ENCODE results near the gene EIF3A. TPM values are rescaled to one million over a fixed set of nuclear protein-coding genes. Genes with fewer than 3 reads are reported as not detected.
"Not testable (repeated sequence)": the region's sequence is repeated elsewhere in the genome, so short reads cannot be mapped to it uniquely, and the experiment has no call there.

Gene EIF3A
- total and polyA plus RNA-seq, 2 donors, result 81.9 to 110 TPM

DNA sequence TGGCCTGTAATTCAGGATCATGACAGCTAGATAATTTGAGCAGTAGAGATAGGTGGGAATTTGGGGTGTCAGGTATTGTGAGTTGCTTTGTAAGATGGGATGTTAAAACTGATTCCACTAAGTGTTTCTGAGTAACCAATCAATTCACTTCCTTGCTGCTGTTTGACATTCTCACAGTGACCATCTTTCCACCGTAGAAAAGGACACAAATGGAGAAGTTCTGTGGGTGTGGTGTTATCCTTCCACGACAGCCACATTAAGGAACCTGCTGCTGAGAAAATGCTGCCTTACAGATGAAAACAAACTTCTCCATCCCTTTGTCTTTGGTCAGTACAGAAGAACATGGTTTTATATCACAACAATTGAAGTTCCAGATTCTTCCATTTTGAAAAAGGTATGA, 27.2 kb upstream of the EIF3A start:
- WGBS, result 89% methylated on average over 2 of the region's 2 CpGs
- H3K36me3 ChIP-seq (ENCODE audit: insufficient read depth); H3K4me1 ChIP-seq (ENCODE audit: insufficient read depth); DNase-seq (ENCODE audit: extremely low spot score); H3K4me3 ChIP-seq (ENCODE audit: low read depth, low read length); H3K27ac ChIP-seq (ENCODE audit: low read depth): not testable (repeated sequence)

DNA sequence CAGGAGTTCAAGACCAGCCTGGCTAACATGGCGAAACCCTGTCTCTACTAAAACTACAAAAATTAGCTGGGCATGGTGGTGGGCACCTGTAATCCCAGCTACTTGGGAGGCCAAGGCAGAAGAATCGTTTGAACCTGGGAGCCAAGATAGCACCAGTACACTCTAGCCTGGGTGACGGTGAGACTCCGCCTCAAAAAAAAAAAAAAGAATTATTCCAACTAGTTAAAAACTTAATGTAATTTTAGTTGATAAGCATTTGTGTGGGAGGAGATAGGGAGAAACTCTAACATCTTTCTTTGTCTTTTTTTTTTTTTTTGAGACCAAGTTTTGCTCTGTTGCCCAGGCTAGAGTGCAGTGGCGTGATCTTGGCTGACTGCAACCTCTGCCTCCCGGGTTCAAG, 26.5 kb upstream of the EIF3A start:
- not testable (repeated sequence) for H3K4me1 ChIP-seq (ENCODE audit: insufficient read depth); H3K36me3 ChIP-seq (ENCODE audit: insufficient read depth); DNase-seq (ENCODE audit: extremely low spot score); H3K27ac ChIP-seq (ENCODE audit: low read depth); H3K4me3 ChIP-seq (ENCODE audit: low read depth, low read length)
- 95% methylated on average over 6 of the region's 6 CpGs for WGBS

DNA sequence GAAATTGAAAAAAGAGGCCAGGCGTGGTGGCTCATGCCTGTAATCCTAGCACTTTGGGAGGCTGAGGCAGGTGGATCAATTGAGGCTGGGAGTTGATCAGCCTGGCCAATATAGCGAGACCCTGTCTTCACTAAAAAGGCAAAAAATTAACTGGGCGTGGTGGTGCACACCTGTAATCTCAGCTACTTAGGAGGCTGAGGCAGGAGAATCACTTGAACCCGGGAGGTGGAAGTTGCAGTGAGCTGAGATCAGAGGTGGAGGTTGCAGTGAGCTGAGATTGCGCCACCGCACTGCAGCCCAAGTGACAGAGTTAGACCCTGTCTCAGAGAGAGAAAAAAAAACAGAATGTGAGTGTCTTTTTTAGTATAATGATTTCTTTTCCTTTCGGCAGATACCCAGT, 25.3 kb upstream of the EIF3A start:
- 96% methylated on average over 7 of the region's 7 CpGs for WGBS
- H3K4me1 ChIP-seq (ENCODE audit: insufficient read depth); H3K4me3 ChIP-seq (ENCODE audit: low read depth, low read length); H3K36me3 ChIP-seq (ENCODE audit: insufficient read depth); H3K27ac ChIP-seq (ENCODE audit: low read depth); DNase-seq (ENCODE audit: extremely low spot score): not testable (repeated sequence)

DNA sequence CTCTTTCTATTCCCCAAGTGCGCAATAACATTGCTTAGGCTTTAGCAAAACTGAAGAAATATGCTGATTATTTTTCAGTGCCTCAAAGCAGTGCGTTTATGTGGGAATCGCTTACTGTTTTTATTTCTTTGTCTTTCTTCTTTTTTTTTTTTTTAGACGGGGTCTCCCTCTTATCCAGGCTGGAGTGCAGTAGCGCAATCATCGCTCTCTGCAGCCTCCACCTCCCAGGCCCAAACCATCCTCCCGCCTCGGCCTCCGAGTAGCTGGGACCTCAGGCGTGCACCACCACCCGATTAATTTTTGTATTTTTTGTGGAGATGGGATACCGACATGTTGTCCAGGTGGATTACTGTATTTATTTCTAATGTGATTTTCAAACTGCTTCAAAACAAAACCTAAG, 24.5 kb upstream of the EIF3A start:
- no peak for DNase-seq (ENCODE audit: extremely low spot score)
- H3K4me1 ChIP-seq (ENCODE audit: insufficient read depth), result no peaks in the 10 kb centered on the region
- H3K4me3 ChIP-seq (ENCODE audit: low read depth, low read length), result peak overlapping the region; percentile 89
- whole genome bisulfite sequencing, result 89% methylated on average over 12 of the region's 12 CpGs
- H3K36me3 ChIP-seq (ENCODE audit: insufficient read depth), result no peaks in the 10 kb centered on the region
- H3K27ac ChIP-seq (ENCODE audit: low read depth), result no peak overlapping the region

DNA sequence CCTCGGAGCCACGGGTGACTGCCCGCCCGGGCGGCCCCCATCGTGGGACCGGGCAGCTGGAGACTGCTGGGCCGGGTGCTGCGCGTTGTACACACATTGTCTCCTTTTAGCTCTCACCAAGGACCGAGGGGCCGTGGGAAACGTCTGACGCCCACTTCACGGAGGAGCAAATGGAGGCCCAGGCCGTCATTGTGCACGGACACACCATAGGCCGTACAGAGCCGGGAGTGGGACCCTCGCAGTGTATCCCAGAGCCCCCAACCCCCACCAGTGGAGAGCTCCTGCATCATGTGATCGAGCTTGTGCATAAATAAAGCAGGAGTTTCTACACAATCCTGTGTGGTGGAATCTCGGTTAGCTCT, 24.0 kb upstream of the EIF3A start:
- DNase-seq (ENCODE audit: extremely low spot score), result no peak
- Histone ChIP-seq H3K4me1 (ENCODE audit: insufficient read depth) (no peaks in the 10 kb centered on the region), H3K36me3 (ENCODE audit: insufficient read depth) (no peaks in the 10 kb centered on the region), H3K4me3 (ENCODE audit: low read depth, low read length) (peak overlapping the region; percentile 89), H3K27ac (ENCODE audit: low read depth) (peak overlapping the region; percentile 69)
- WGBS, result 1% methylated on average over 22 of the region's 22 CpGs

DNA sequence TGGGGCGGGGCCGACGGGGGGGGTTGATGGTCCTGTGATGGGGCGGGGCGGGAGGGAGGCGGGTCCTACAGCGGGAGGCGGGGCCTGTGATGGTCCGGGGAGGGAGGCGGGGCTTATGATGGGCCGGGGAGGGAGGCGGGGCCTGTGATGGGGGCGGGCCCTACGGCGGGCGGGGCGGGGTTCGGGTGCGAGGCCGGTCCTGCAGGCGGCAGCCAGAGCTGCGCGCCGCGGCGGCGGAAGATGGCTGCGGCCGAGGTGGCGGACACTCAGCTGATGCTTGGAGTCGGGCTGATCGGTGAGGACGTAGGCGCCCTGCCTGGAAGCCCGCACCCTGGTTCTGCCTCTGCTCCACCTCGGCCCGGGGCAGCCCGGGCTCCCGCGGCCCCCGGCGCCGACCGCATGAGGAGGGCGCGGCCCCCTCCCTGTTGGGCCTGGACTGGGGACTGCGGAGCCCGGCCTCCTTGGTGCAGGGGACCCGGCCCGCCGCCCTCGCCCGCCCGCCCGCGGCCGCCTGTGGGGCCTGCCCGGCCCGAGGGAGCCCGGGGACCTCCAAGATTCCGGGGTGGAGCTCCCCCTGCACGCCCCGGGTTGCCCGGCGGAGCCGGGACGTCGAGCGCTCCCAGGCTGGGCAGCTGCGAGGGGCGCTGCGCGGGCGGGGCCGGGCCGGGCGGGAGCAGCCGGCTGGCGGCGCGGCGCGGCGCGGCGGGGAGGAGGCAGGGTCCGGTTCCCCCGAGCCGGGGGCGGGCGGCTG, 23.5 kb upstream of the EIF3A start, which contains the start of gene DENND10:
DENND10 (plus strand) TSS at position 211 of the 751 bp plus-strand sequence; CDS start at position 241, 30 bp downstream.
- Histone ChIP-seq H3K4me1 (ENCODE audit: insufficient read depth) (no peaks in the 10 kb centered on the region), H3K4me3 (ENCODE audit: low read depth, low read length) (peak within 1 kb of the TSS; percentile 89), H3K27ac (ENCODE audit: low read depth) (peak within 1 kb of the TSS; percentile 69), H3K36me3 (ENCODE audit: insufficient read depth) (no peaks in the 10 kb centered on the region)
- WGBS, result 1% methylated on average over 91 of the region's 91 CpGs
- DNase-seq (ENCODE audit: extremely low spot score), result peak; percentile 55

DNA sequence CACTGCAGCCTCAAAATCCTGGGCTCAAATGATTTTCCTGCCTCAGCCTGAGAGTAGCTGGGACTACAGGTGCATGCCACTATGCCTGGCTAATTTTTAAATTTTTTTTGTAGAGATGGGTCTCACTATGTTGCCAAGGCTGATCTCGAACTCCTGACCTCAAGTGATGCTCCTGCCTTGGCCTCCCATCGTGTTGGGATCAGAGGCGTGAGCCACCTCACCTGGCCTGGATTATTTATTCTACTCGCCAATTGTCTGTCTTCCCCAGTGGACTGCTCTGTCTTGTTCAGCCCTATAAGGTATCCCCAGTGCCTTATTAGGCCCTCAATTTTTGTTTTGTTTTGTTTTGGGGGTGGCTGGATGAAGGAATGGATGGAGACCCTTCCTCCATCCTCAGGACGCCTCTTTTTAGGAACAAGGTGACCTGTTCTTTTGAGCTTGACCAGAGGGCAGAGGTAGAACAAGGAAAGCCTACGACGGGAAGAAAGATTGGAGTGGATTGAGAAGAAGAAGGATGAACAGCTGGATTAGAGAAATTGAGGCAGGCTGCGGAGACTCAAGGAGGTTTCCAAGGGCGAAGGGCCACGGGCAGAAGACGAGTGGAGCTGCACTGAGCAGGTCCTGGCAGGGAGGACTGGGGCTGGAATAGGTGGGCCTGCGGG, 22.8 kb upstream of the EIF3A start:
- 46% methylated on average over 12 of the region's 12 CpGs for WGBS
- Histone ChIP-seq H3K36me3 (ENCODE audit: insufficient read depth) (no peaks in the 10 kb centered on the region), H3K4me3 (ENCODE audit: low read depth, low read length) (no peak overlapping the region), H3K4me1 (ENCODE audit: insufficient read depth) (no peaks in the 10 kb centered on the region), H3K27ac (ENCODE audit: low read depth) (no peak overlapping the region)
- no peak for DNase-seq (ENCODE audit: extremely low spot score)

DNA sequence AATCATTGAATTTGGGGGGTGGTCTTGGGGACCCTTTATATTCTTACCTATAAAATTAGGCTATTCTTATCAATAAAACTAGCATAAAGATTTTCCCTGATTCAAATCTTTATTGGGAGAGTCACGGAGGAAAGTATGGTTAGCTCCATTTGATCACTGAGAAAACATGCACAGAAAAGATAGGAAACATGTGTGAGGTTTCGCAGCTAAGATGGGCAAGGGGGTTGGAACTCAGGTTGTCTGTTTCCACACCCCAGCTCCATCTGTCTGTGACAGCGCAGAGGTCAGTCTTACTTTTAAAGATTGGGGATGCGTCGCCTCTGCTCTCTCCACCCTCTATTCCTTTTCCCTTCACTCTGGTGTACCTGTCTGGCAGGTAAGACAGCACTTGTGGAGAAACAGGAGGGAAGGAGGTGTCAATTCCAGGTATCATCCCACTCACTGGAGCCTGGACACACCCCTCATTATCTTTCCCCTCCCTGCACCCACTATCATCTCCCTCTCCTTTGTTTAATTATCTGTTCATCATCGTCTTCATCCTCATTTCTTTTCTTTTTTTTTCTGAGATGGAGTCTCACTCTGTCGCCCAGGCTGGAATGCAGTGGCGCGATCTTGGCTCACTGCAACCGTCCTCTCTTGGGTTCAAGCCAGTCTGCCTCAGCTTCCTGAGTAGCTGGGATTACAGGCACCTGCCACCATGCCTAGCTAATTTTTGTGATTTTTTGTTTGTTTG, 20.9 kb upstream of the EIF3A start:
- Histone ChIP-seq H3K27ac (ENCODE audit: low read depth) (no peak overlapping the region), H3K4me1 (ENCODE audit: insufficient read depth) (no peaks in the 10 kb centered on the region), H3K4me3 (ENCODE audit: low read depth, low read length) (no peak overlapping the region), H3K36me3 (ENCODE audit: insufficient read depth) (no peaks in the 10 kb centered on the region)
- 58% methylated on average over 10 of the region's 10 CpGs for WGBS
- DNase-seq (ENCODE audit: extremely low spot score), result no peak

DNA sequence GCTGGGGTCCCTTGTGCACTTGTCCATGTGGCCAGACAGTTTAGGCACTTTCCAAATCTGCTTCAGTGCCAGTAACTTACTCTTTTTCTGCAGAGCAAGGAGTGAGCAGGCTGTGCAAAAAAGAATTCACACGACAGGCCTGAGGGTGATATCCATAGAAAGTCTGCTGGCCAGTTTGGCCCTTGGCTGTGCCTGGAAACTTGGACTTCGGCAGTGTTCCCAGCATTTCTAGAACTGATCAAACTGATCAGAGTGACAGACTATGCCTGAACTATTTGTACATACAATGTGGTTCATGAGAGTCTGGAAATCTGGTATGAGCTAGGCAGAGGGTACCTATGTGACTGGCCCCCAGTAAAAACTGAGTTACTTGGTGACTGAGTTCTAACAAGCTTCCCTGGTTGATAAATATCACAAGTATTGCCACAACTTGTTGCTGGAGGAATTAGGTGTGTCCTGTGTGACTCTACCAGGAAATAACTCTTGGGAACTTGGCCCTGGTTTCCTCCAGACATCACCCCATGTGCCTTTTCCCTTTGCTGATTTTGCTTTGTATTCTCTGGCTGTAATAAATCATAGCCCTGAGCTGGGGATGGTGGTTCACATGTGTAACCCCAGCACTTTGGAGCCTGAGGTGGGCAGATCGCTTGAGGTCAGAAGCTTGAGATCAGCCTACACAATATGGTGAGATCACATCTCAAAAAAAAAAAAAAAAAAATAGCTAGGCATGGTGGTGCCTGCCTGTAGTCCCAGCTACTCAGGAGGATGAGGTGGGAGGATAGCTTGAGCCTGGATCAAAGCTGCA, 20.0 kb upstream of the EIF3A start:
- Histone ChIP-seq H3K4me1 (ENCODE audit: insufficient read depth) (no peaks in the 10 kb centered on the region), H3K36me3 (ENCODE audit: insufficient read depth) (no peaks in the 10 kb centered on the region), H3K4me3 (ENCODE audit: low read depth, low read length) (no peak overlapping the region), H3K27ac (ENCODE audit: low read depth) (peak overlapping the region; percentile 38)
- DNase-seq (ENCODE audit: extremely low spot score), result peak; percentile 67
- WGBS, result 75% methylated on average over 3 of the region's 3 CpGs

DNA sequence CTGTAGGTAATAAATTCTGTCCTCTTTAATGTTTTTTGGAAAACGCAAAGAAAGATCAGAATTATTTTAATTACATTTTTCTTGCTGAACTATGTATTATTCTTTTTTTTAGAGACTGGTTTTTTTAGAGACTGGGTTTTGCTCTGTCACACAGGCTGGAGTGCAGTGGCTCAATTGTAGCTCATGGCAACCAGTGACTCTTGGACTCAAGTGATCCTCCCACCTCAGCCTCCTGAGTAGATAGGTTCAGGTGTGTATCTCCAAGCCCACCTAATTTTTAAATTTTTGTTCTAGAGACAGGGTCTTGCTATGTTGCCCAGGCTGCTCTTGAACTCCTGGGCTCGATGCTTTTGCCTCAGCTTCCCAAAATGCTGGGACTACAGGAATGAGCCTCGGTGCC, 18.0 kb upstream of the EIF3A start:
- Histone ChIP-seq H3K4me3 (ENCODE audit: low read depth, low read length) (no peak overlapping the region), H3K27ac (ENCODE audit: low read depth) (no peak overlapping the region), H3K36me3 (ENCODE audit: insufficient read depth) (no peaks in the 10 kb centered on the region), H3K4me1 (ENCODE audit: insufficient read depth) (no peaks in the 10 kb centered on the region)
- no peak for DNase-seq (ENCODE audit: extremely low spot score)
- 86% methylated on average over 3 of the region's 3 CpGs for WGBS

DNA sequence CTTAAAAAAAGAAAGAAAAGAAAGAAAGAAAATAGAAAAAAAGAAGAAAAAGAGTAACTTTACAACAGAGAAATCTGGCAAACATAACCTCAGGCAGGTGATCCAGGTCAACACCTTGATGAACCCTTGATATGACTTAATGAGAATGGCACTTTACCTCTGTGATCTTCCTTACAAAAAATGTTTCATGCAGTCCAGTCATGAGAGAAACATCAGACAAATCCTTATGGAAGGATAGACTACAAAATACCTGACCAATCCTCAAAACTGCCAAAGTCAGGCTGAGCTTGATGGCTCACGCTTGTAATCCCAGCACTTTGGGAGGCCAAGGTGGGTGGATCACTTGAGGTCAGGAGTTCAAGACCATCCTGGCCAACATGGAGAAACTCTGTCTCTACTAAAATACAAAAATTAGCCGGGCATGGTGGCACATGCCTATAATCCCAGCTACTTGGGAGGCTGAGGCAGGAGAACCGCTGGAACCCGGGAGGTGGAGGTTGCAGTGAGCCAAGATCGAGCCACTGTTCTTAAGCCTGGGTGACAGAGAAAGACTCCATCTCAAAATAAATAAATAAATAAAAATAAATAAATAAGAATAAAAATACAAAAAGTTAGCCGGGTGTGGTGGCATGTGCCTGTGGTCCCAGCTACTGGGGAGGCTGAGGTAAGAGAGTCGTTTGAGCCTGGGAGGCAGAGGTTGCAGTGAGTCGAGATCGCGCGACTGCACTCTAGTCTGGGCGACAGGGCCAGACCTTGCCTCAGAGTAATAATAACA, 16.2 kb upstream of the EIF3A start:
- not testable (repeated sequence) for H3K27ac ChIP-seq (ENCODE audit: low read depth); H3K4me3 ChIP-seq (ENCODE audit: low read depth, low read length); H3K36me3 ChIP-seq (ENCODE audit: insufficient read depth); H3K4me1 ChIP-seq (ENCODE audit: insufficient read depth); DNase-seq (ENCODE audit: extremely low spot score)
- 94% methylated on average over 12 of the region's 12 CpGs for WGBS

DNA sequence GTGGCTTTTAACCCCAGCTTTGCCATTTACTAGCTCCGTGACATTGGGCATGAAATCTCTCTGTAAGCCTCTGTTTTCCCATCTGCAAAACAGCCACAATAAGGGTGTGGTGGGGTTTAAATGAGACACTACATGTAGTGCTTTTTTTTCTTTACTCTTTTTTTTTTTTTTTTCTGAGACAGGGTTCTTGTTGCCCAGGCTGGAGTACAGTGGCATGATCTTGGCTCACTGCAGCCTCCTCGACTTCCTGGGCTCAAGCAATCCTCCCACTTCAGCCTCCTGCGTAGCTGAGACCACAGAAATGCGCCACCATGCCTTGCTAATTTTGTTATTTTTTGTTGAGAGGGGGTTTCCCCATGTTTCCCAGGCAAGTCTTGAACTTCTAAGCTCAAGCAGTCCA, 15.0 kb upstream of the EIF3A start:
- Histone ChIP-seq H3K4me1 (ENCODE audit: insufficient read depth) (no peaks in the 10 kb centered on the region), H3K27ac (ENCODE audit: low read depth) (no peak overlapping the region), H3K36me3 (ENCODE audit: insufficient read depth) (no peaks in the 10 kb centered on the region), H3K4me3 (ENCODE audit: low read depth, low read length) (no peak overlapping the region)
- WGBS, result 80% methylated on average over 4 of the region's 4 CpGs
- no peak for DNase-seq (ENCODE audit: extremely low spot score)

DNA sequence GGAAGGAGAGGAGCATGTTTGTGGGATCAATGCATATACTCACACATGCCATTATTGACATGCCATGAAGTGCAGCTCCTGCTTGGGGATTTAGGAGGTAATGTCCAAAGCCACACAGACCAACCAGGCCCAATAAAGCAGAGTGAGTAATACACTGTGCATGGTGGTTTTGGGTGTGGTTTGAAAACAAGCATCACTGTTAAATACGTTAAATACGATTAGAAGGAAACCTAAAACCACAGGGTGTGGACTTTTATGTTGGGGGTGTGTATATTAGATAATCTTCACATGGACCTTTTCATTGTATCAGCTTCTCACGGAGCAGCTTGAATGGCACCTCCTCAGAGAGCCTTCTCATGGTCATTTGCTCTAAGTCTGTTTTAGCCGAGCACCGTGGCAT, 10.4 kb upstream of the EIF3A start:
- WGBS, result 64% methylated on average over 5 of the region's 5 CpGs
- DNase-seq (ENCODE audit: extremely low spot score), result no peak
- H3K36me3 ChIP-seq (ENCODE audit: insufficient read depth), result no peaks in the 10 kb centered on the region
- no peak overlapping the region for H3K4me3 ChIP-seq (ENCODE audit: low read depth, low read length)
- H3K4me1 ChIP-seq (ENCODE audit: insufficient read depth), result no peaks in the 10 kb centered on the region
- H3K27ac ChIP-seq (ENCODE audit: low read depth), result no peak overlapping the region
